Measurements from ENCODE around the gene DCAF8L2. TPM values are rescaled to one million over a fixed set of nuclear protein-coding genes. Genes with fewer than 3 reads are reported as not detected.
"Not testable (repeated sequence)": the region's sequence is repeated elsewhere in the genome, so short reads cannot be mapped to it uniquely, and the experiment has no call there.

Gene DCAF8L2
- total RNA-seq, 3 donors from 2014 or later, result not detected

DNA sequence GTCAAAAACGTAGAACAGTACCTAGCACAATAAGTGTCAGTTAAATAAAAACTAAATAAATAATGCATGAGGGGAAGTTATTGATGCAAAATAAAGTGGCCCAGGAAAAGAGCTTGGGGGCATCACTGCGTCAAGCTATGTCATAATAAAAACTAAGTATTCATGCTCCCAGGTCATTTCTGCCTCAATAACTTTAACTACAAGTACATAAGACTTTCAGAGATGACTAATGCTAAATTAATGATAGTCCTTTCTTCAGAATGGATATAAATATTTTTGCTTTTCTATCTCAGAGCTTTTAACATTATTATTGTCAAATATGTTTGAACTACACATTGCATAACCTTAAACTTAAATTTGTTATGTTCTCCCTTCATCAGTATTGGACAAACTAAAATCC is 125.5 kb downstream of the DCAF8L2 start:
- intact Hi-C loops (cut with DNase I, micrococcal nuclease), result no loop called here
- no peaks in the 10 kb centered on the region for H3K36me3 ChIP-seq (ENCODE audit: low read depth)
- TF ChIP-seq, protein P1, sequence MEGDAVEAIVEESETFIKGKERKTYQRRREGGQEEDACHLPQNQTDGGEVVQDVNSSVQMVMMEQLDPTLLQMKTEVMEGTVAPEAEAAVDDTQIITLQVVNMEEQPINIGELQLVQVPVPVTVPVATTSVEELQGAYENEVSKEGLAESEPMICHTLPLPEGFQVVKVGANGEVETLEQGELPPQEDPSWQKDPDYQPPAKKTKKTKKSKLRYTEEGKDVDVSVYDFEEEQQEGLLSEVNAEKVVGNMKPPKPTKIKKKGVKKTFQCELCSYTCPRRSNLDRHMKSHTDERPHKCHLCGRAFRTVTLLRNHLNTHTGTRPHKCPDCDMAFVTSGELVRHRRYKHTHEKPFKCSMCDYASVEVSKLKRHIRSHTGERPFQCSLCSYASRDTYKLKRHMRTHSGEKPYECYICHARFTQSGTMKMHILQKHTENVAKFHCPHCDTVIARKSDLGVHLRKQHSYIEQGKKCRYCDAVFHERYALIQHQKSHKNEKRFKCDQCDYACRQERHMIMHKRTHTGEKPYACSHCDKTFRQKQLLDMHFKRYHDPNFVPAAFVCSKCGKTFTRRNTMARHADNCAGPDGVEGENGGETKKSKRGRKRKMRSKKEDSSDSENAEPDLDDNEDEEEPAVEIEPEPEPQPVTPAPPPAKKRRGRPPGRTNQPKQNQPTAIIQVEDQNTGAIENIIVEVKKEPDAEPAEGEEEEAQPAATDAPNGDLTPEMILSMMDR (IDR thresholded peaks at IDR 0.05), result no peak
- H3K4me3 ChIP-seq, result no peak overlapping the region
- H3K4me1 ChIP-seq (ENCODE audit: low read depth), result no peaks in the 10 kb centered on the region
- ATAC-seq (no peak), DNase-seq (no peak)
- no peaks in the 10 kb centered on the region for H3K9me3 ChIP-seq

DNA sequence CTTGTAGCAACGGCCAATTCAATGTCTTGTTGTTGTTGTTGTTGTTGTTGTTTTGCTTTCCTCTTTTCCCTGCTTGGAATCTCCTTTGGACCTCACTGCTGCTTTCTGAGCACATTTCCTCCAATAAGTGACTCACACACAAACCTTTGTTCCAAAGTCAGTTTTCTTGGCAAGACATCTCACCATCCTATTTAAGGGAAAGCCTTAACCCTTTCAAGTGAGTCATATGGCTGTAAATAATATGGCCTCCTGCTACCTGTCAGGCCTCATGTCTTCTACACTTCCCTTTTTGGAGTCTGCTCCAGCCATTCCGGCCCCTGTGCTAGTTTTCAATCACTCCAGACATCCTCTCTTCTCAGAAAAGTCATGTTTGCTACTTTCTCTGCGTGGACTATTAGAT is 138.1 kb downstream of the DCAF8L2 start:
- ATAC-seq (no peak), DNase-seq (no peak)
- Histone ChIP-seq H3K4me1 (ENCODE audit: low read depth) (no peaks in the 10 kb centered on the region), H3K9me3 (no peaks in the 10 kb centered on the region), H3K36me3 (ENCODE audit: low read depth) (no peaks in the 10 kb centered on the region), H3K4me3 (no peak overlapping the region)
- TF ChIP-seq, protein P1 (IDR thresholded peaks at IDR 0.05), result no peak
- intact Hi-C loops (cut with DNase I, micrococcal nuclease), result no loop called here

DNA sequence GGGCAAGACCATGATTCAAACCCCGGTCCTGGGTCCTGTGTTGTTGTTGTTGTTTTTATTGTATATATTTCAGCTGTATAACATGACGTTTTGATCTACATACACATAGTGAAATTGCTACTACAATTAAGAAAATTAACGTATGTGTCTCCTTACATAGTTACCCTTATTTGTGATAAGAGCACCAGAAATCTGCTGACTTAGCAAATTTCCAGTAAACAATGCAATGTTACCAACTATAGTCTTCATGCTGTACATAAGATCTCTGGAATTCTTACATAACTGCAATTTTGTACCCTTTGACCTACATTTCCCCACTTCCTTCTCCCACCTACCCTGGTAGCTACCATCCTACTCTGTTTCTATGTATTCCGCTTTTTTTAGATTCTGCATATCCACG is 141.8 kb downstream of the DCAF8L2 start:
- no peak overlapping the region for H3K4me3 ChIP-seq
- H3K9me3 ChIP-seq, result no peaks in the 10 kb centered on the region
- intact Hi-C loops (cut with DNase I, micrococcal nuclease), result no loop called here
- no peaks in the 10 kb centered on the region for H3K4me1 ChIP-seq (ENCODE audit: low read depth)
- no peak for ATAC-seq
- no peaks in the 10 kb centered on the region for H3K36me3 ChIP-seq (ENCODE audit: low read depth)
- no peak for DNase-seq
- TF ChIP-seq, protein P1 (IDR thresholded peaks at IDR 0.05), result no peak

- no peaks in the 10 kb centered on the region for H3K36me3 ChIP-seq (ENCODE audit: low read depth)
- no peaks in the 10 kb centered on the region for H3K9me3 ChIP-seq
- no peaks in the 10 kb centered on the region for H3K4me1 ChIP-seq (ENCODE audit: low read depth)
- no peak overlapping the region for H3K4me3 ChIP-seq
- TF ChIP-seq, protein P1 (IDR thresholded peaks at IDR 0.05), result no peak
- intact Hi-C loops (cut with DNase I, micrococcal nuclease), result no loop called here
- ATAC-seq (no peak), DNase-seq (no peak)
Measured at GRCh38 chrX:27735914-27736313, 145.8 kb downstream of the DCAF8L2 start.

DNA sequence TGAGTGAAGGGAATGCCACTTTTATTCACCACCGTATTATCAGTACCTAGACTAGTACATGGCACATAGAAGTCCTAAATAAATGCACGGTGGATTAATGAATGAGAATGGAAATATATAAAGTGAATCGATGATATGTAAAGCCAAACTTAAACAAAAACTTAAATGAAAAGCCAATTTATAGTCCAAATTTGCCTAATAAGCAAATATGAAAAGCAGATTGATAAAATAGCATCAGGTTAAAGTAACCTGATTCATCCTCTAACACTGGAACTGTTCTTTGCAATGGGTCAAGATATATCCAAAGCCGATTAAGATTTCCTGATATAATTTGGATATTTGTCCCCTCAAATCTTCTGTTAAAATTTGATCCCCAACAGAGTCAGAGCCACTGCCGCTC is 150.8 kb downstream of the DCAF8L2 start:
- ATAC-seq (no peak), DNase-seq (no peak)
- Histone ChIP-seq H3K9me3 (no peaks in the 10 kb centered on the region), H3K36me3 (ENCODE audit: low read depth) (no peaks in the 10 kb centered on the region), H3K4me3 (no peak overlapping the region), H3K4me1 (ENCODE audit: low read depth) (no peaks in the 10 kb centered on the region)
- TF ChIP-seq, protein P1 (IDR thresholded peaks at IDR 0.05), result no peak
- intact Hi-C loops (cut with DNase I, micrococcal nuclease), result no loop called here

GRCh38 chrX:27743521-27743920 is 153.4 kb downstream of the DCAF8L2 start:
- DNase-seq; intact Hi-C loops (cut with DNase I, micrococcal nuclease); H3K4me1 ChIP-seq (ENCODE audit: low read depth); H3K9me3 ChIP-seq; H3K36me3 ChIP-seq (ENCODE audit: low read depth); ATAC-seq; H3K4me3 ChIP-seq: not testable (repeated sequence)
